B cell (primary cell): ENCODE results near the gene TMEM139. TPM values are rescaled to one million over a fixed set of nuclear protein-coding genes. Genes with fewer than 3 reads are reported as not detected.
A peak's percentile ranks its signal among the peaks of the same experiment; 100 is the strongest.

Experiments used
- ATAC-seq: fragments of 200-7000 bp; cut with Tn5 transposase; one replicate; pipeline ENCODE4 v1.10.0; 2021; ENCODE audit warnings: low read depth, mild to moderate bottlenecking, moderate number of reproducible peaks, moderate library complexity
- CTCF ChIA-PET: fragments of 350-600 bp; sonication (Branson Sonifier 250); formaldehyde crosslinking; loops from one replicate; lab custom pipeline; 2021; ENCODE audit warnings: antibody characterized with exemption, inconsistent platforms; lab: Charles Lee
- POLR2A ChIA-PET: fragments of 350-600 bp; sonication (Branson Sonifier 250); formaldehyde crosslinking; loops from one replicate; lab custom pipeline; 2021; ENCODE audit warnings: antibody characterized with exemption; lab: Charles Lee
- DNase-seq: peaks from one replicate; pipeline ENCODE4 v3.0.0; 2013
- H2AFZ ChIP-seq: 2 replicates; pipeline ENCODE4 v1.6.1; 2012; ENCODE audit warnings: mild to moderate bottlenecking, low read depth, low read length; ENCODE audit not compliant: insufficient read depth, poor library complexity, severe bottlenecking
- H3K27ac ChIP-seq, 2 donors: 1 replicate in 1 of 2; 2 replicates in 1 of 2; pipeline ENCODE4 v1.5.1; 2012 to 2013; ENCODE audit warnings: low read length in 2 of 2, mild to moderate bottlenecking in 2 of 2, moderate library complexity in 1 of 2
- H3K27me3 ChIP-seq, 4 experiments: fragments of 200-600 bp in 1 of 4; sonication (generic) in 1 of 4; replicated peaks in 1 of 4; 1 replicate in 2 of 4; 2 replicates in 2 of 4; pipeline versions ENCODE4 v1.6.1 to v1.7.0; 2013 to 2016; ENCODE audit warnings: low read length in 3 of 4, mild to moderate bottlenecking in 2 of 4, mixed read lengths in 1 of 4, moderate library complexity in 1 of 4; ENCODE audit not compliant: insufficient read depth in 4 of 4, control insufficient read depth in 3 of 4; ENCODE audit errors: control extremely low read depth in 1 of 4
- H3K36me3 ChIP-seq, 2 experiments: replicated peaks in 1 of 2; 1 replicate in 1 of 2; 2 replicates in 1 of 2; pipeline versions ENCODE4 v1.6.1 to v1.7.1; 2013; ENCODE audit warnings: low read length in 1 of 2; ENCODE audit not compliant: insufficient read depth in 2 of 2, control insufficient read depth in 1 of 2; ENCODE audit errors: control extremely low read depth in 1 of 2, extremely low read depth in 1 of 2
- H3K4me1 ChIP-seq, 2 donors: fragments of 200-600 bp in 1 of 2; sonication (generic) in 1 of 2; 1 replicate in 1 of 2; 2 replicates in 1 of 2; pipeline versions ENCODE4 v1.5.1 to v1.6.1; 2013 to 2017; ENCODE audit warnings: low read length in 2 of 2; ENCODE audit not compliant: control insufficient read depth in 2 of 2, insufficient read depth in 2 of 2
- H3K4me2 ChIP-seq: replicated peaks from 2 replicates; pipeline ENCODE3; 2012; ENCODE audit warnings: mild to moderate bottlenecking, low read depth, low read length; ENCODE audit not compliant: poor library complexity, severe bottlenecking
- H3K4me3 ChIP-seq, 5 experiments: fragments of 200-600 bp in 1 of 5; sonication (generic) in 1 of 5; 1 replicate in 3 of 5; 2 replicates in 2 of 5; pipeline versions ENCODE4 v1.5.1 to v1.7.0; 2011 to 2016; ENCODE audit warnings: low read length in 4 of 5, mild to moderate bottlenecking in 4 of 5, low read depth in 2 of 5, control low read depth in 1 of 5, moderate library complexity in 1 of 5; ENCODE audit not compliant: insufficient read depth in 1 of 5; ENCODE audit errors: control extremely low read depth in 1 of 5, extremely low read depth in 1 of 5
- H3K79me2 ChIP-seq: fragments of 200-600 bp; sonication (generic); one replicate; pipeline ENCODE4 v1.6.0; 2016; ENCODE audit warnings: low read length; ENCODE audit not compliant: control insufficient read depth, insufficient read depth
- H3K9ac ChIP-seq: fragments of 200-600 bp; sonication (generic); 2 replicates; pipeline ENCODE4 v1.6.1; 2017; ENCODE audit warnings: mild to moderate bottlenecking, low read length, moderate library complexity
- H3K9me3 ChIP-seq, 3 donors: one replicate each; pipeline versions ENCODE4 v1.6.1 to v1.7.1; 2013; ENCODE audit warnings: low read length in 2 of 3; ENCODE audit not compliant: control insufficient read depth in 2 of 3, insufficient read depth in 1 of 3; ENCODE audit errors: control extremely low read depth in 1 of 3
- H4K20me1 ChIP-seq: 2 replicates; pipeline ENCODE4 v1.6.0; 2012; ENCODE audit warnings: mild to moderate bottlenecking, low read length; ENCODE audit not compliant: insufficient read depth, control insufficient read depth, poor library complexity, severe bottlenecking
- H3K27ac Mint-ChIP-seq: one replicate; pipeline ENCODE4 v1.8.0; 2021; ENCODE audit warnings: mixed read lengths
- H3K27me3 Mint-ChIP-seq: one replicate; pipeline ENCODE4 v1.8.0; 2021; ENCODE audit warnings: mixed read lengths
- H3K4me1 Mint-ChIP-seq: one replicate; pipeline ENCODE4 v1.8.0; 2021; ENCODE audit warnings: mixed read lengths
- H3K4me3 Mint-ChIP-seq: one replicate; pipeline ENCODE4 v1.8.0; 2021; ENCODE audit warnings: mixed read lengths
- H3K9me3 Mint-ChIP-seq: one replicate; pipeline ENCODE4 v1.8.0; 2022; ENCODE audit warnings: mixed read lengths; ENCODE audit not compliant: insufficient read depth
- EZH2 ChIP-seq: IDR thresholded peaks from 2 replicates; pipeline ENCODE4 v1.6.1; 2012; ENCODE audit warnings: borderline replicate concordance, low read depth, mild to moderate bottlenecking, moderate library complexity, low read length; ENCODE audit not compliant: insufficient read depth, poor library complexity, severe bottlenecking
- WGBS: methylation state at CpG from one replicate; pipeline ENCODE4 v1.1.5; 2013; ENCODE audit warnings: missing lambda C conversion rate; ENCODE audit not compliant: insufficient coverage; 5-methylcytosine and 5-hydroxymethylcytosine counted together
- intact Hi-C: fragments of 100-400 bp; cut with micrococcal nuclease; formaldehyde crosslinking; loops from one replicate; pipeline ENCODE4 v1.10.0; 2022
- polyA plus RNA-seq: library from polyadenylated mRNA; depleted of rRNA; stranded (reverse); fragments of >200 nt; gene quantifications from 2 replicates; pipeline ENCODE4 v1.2.3, GENCODE V29; 2012
- total RNA-seq, 2 donors: library from RNA; stranded (reverse); fragments of 120-200 nt in 1 of 2; gene quantifications; 1 replicate in 1 of 2; 2 replicates in 1 of 2; pipeline versions ENCODE4 v1.2.3 to v1.2.4, GENCODE V29; 2013 to 2022
- TF ChIP-seq, protein P1 (sequence below): fragments of 200-600 bp; IDR thresholded peaks from one replicate; pipeline ENCODE4 v1.8.0; 2022; ENCODE audit warnings: antibody characterized with exemption, mild to moderate bottlenecking

TMEM139 gene
- total and polyA plus RNA-seq, 2 donors (not counting 1 experiment from before 2014, with no cell fraction given): 0.12 TPM; not detected in 1

DNA sequence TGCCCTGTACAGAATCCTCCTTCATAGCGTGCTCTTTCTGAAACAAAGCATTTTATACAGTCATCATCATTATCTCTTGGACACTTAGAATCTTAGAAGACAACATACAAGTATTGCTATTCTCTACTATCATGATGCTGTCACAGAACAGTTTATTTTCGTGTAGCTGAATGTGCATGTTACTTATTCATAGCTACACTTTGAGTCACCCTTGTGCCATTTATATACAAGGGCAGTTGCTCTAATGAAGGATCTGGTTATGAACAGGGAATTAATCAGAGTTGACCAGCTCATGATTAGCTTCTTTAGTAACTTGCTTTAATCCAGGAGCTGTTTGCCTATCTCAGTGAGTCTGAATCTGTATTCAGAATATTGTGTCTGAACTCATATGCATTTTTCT is 14.6 kb downstream of the TMEM139 start:
- peaks cover 34% of the 10 kb centered on the region for H3K4me1 Mint-ChIP-seq
- Histone ChIP-seq H3K27ac (no peak overlapping the region), H4K20me1 (peaks cover 36% of the 10 kb centered on the region), H3K4me1 (peaks cover 3 to 4% of the 10 kb centered on the region in 2 donors), H3K4me2 (no peak overlapping the region), H2AFZ (no peak overlapping the region), H3K27me3 (no peaks in the 10 kb centered on the region), H3K9me3 (no peaks in the 10 kb centered on the region), H3K36me3 (peaks cover 3 to 92% of the 10 kb centered on the region in 2 experiments), H3K9ac (no peak overlapping the region), H3K79me2 (peaks cover 16% of the 10 kb centered on the region), H3K4me3 (no peak overlapping the region)
- intact Hi-C loops: no loop called here
- POLR2A ChIA-PET: no interaction called here
- H3K27me3 Mint-ChIP-seq: no peaks in the 10 kb centered on the region
- 100% methylated on average over 1 of the region's 2 CpGs for WGBS
- no peak for ATAC-seq
- peak overlapping the region; percentile 24 for H3K27ac Mint-ChIP-seq
- TF ChIP-seq EZH2: no peak
- TF ChIP-seq, protein P1, sequence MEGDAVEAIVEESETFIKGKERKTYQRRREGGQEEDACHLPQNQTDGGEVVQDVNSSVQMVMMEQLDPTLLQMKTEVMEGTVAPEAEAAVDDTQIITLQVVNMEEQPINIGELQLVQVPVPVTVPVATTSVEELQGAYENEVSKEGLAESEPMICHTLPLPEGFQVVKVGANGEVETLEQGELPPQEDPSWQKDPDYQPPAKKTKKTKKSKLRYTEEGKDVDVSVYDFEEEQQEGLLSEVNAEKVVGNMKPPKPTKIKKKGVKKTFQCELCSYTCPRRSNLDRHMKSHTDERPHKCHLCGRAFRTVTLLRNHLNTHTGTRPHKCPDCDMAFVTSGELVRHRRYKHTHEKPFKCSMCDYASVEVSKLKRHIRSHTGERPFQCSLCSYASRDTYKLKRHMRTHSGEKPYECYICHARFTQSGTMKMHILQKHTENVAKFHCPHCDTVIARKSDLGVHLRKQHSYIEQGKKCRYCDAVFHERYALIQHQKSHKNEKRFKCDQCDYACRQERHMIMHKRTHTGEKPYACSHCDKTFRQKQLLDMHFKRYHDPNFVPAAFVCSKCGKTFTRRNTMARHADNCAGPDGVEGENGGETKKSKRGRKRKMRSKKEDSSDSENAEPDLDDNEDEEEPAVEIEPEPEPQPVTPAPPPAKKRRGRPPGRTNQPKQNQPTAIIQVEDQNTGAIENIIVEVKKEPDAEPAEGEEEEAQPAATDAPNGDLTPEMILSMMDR: no peak
- no peaks in the 10 kb centered on the region for H3K9me3 Mint-ChIP-seq
- CTCF ChIA-PET: interaction anchor here (0.6 to 4.6 kb wide), 27 partner anchors 9 to 1579 kb away, joined by 3 to 112 read pairs (median 4); partner anchors contain the start of genes CASP2 and CLCN1
- no peak overlapping the region for H3K4me3 Mint-ChIP-seq
- DNase-seq: no peak

DNA sequence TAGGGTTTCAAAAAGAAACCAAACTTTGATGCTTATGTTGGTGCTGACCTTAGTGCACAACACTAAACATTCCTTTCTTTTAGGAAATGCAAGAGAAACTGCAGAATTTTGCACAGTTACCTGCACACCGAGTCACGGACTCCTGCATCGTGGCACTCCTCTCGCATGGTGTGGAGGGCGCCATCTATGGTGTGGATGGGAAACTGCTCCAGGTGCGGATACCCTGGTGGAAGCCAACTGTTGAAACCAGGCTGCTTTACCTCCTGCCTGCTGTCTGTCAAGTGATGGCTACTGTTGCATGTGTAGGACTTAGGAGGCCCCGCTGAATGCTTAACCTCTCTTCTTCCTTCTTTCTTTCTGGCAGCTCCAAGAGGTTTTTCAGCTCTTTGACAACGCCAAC is 15.1 kb downstream of the TMEM139 start:
- no peaks in the 10 kb centered on the region for H3K27me3 Mint-ChIP-seq
- peaks cover 30% of the 10 kb centered on the region for H3K4me1 Mint-ChIP-seq
- ChIA-PET POLR2A (no interaction called here), CTCF (interaction anchor here (0.6 to 4.6 kb wide), 25 partner anchors 9 to 1579 kb away, joined by 3 to 112 read pairs (median 4); partner anchors contain the start of genes CASP2 and CLCN1)
- Histone ChIP-seq H3K27me3 (no peaks in the 10 kb centered on the region), H3K4me1 (peaks cover 3 to 4% of the 10 kb centered on the region in 2 donors), H3K9ac (no peak overlapping the region), H3K79me2 (peaks cover 12% of the 10 kb centered on the region), H3K4me3 (no peak overlapping the region), H3K4me2 (no peak overlapping the region), H3K27ac (no peak overlapping the region), H3K36me3 (peaks cover 2 to 92% of the 10 kb centered on the region in 2 experiments), H3K9me3 (no peaks in the 10 kb centered on the region), H4K20me1 (peaks cover 32% of the 10 kb centered on the region), H2AFZ (no peak overlapping the region)
- peak; percentile 49 for DNase-seq
- H3K4me3 Mint-ChIP-seq: no peak overlapping the region
- 86% methylated on average over 7 of the region's 8 CpGs for WGBS
- no peaks in the 10 kb centered on the region for H3K9me3 Mint-ChIP-seq
- no peak overlapping the region for H3K27ac Mint-ChIP-seq
- intact Hi-C loops: loop anchor here (1.0 to 5.0 kb wide), 2 partner anchors 38 to 60 kb away; partner anchors contain the start of gene GSTK1
- ATAC-seq: peak; percentile 73
- TF ChIP-seq, protein P1: peak; percentile 69
- TF ChIP-seq EZH2: no peak
